ENCODE measurements around the gene DNMT3A. TPM values are rescaled to one million over a fixed set of nuclear protein-coding genes. Genes with fewer than 3 reads are reported as not detected.

DNMT3A gene
- total RNA-seq, 1 experiment from 2014 or later, result 12.2 TPM

DNA sequence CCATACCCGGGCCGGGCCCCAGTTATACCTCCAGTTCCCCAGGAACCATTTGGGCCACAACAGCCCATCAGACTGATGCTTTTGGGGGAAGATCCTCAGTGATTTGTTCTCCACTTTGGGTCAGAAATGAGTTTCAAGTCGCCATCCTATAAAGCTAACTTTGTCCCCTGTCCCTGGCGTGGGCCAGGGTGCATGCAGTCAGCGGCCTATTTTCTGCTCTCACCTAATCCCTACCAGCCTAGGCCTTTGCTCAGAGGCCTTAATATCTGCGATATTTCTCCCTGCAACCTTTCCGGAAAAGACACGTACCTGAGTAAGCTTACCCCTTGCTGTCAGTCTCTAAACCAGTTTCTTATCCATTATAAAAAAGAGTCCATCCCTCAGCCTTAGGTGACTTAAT lies 7.2 kb downstream of the DNMT3A start:
- Histone ChIP-seq H3F3A (ENCODE audit: low read length, unreplicated experiment) (no peaks in the 10 kb centered on the region), H3K4me3 (ENCODE audit: low read length) (no peak overlapping the region), H4K20me1 (ENCODE audit: low read length) (no peaks in the 10 kb centered on the region), H2AFZ (ENCODE audit: low read length) (no peak overlapping the region), H3K9me2 (replicated peaks; ENCODE audit: low read length) (no peaks in the 10 kb centered on the region), H3K27ac (ENCODE audit: low read length) (no peak overlapping the region), H3K36me3 (ENCODE audit: low read depth, low read length) (no peaks in the 10 kb centered on the region), H3K9me3 (ENCODE audit: low read length) (no peaks in the 10 kb centered on the region), H3K4me1 (ENCODE audit: insufficient read depth, low read length) (no peaks in the 10 kb centered on the region), H3K27me3 (ENCODE audit: low read length) (no peaks in the 10 kb centered on the region), H3K9ac (ENCODE audit: low read length) (no peak overlapping the region), H3K4me2 (ENCODE audit: low read length) (no peak overlapping the region), H3K79me2 (ENCODE audit: low read length) (no peaks in the 10 kb centered on the region)
- ChIA-PET POLR2A (ENCODE audit: unreplicated experiment) (no interaction called here), CTCF (no interaction called here)
- intact Hi-C loops (cut with micrococcal nuclease), result no loop called here
- TF ChIP-seq, protein P1, sequence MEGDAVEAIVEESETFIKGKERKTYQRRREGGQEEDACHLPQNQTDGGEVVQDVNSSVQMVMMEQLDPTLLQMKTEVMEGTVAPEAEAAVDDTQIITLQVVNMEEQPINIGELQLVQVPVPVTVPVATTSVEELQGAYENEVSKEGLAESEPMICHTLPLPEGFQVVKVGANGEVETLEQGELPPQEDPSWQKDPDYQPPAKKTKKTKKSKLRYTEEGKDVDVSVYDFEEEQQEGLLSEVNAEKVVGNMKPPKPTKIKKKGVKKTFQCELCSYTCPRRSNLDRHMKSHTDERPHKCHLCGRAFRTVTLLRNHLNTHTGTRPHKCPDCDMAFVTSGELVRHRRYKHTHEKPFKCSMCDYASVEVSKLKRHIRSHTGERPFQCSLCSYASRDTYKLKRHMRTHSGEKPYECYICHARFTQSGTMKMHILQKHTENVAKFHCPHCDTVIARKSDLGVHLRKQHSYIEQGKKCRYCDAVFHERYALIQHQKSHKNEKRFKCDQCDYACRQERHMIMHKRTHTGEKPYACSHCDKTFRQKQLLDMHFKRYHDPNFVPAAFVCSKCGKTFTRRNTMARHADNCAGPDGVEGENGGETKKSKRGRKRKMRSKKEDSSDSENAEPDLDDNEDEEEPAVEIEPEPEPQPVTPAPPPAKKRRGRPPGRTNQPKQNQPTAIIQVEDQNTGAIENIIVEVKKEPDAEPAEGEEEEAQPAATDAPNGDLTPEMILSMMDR (conservative IDR thresholded peaks at IDR 0.05; ENCODE audit: low read depth, low read length), result no peak
- TF ChIP-seq EZH2phosphoT487 (IDR thresholded peaks at IDR 0.05; ENCODE audit: borderline replicate concordance, low read length), result no peak
- ATAC-seq, result no peak
- no TSS peak for BruUV-seq (replicated peaks)
- DNase-seq, result no peak

DNA sequence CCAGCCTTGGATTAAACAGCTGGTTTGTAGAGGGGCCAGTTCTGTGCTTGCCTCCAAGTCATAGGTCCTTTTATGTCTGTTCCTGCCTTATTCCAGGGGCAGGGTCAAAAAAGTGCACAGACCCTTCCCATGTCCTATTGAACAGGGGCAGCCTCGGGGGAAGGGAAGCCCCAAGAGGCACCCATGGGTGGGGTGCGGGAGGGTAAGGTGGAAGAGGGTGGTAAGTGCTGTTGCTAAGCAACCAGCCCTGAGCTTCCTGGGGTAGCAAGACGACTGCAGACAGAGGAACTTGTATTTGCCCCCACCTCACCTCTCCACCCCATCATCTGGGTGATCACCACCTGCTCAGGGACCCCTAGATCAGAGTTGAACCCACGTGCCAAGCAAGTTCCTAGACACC lies 7.7 kb downstream of the DNMT3A start:
- Histone ChIP-seq H3K27ac (ENCODE audit: low read length) (no peak overlapping the region), H3K79me2 (ENCODE audit: low read length) (no peaks in the 10 kb centered on the region), H3K4me1 (ENCODE audit: insufficient read depth, low read length) (no peaks in the 10 kb centered on the region), H3K4me3 (ENCODE audit: low read length) (no peak overlapping the region), H3K9me2 (replicated peaks; ENCODE audit: low read length) (no peaks in the 10 kb centered on the region), H3K9me3 (ENCODE audit: low read length) (no peaks in the 10 kb centered on the region), H3K36me3 (ENCODE audit: low read depth, low read length) (no peaks in the 10 kb centered on the region), H3F3A (ENCODE audit: low read length, unreplicated experiment) (no peaks in the 10 kb centered on the region), H3K4me2 (ENCODE audit: low read length) (no peak overlapping the region), H3K9ac (ENCODE audit: low read length) (no peak overlapping the region), H2AFZ (ENCODE audit: low read length) (no peak overlapping the region), H3K27me3 (ENCODE audit: low read length) (no peaks in the 10 kb centered on the region), H4K20me1 (ENCODE audit: low read length) (no peaks in the 10 kb centered on the region)
- TF ChIP-seq, protein P1 (conservative IDR thresholded peaks at IDR 0.05; ENCODE audit: low read depth, low read length), result no peak
- TF ChIP-seq EZH2 (IDR thresholded peaks at IDR 0.05; ENCODE audit: low read length, unreplicated experiment), result no peak
- no peak for TF ChIP-seq EZH2phosphoT487 (IDR thresholded peaks at IDR 0.05; ENCODE audit: borderline replicate concordance, low read length)
- DNase-seq (no peak), ATAC-seq (no peak)
- POLR2A ChIA-PET (ENCODE audit: unreplicated experiment), result no interaction called here
- CTCF ChIA-PET, result no interaction called here
- no TSS peak for BruUV-seq (replicated peaks)
- intact Hi-C loops (cut with micrococcal nuclease), result no loop called here

DNA sequence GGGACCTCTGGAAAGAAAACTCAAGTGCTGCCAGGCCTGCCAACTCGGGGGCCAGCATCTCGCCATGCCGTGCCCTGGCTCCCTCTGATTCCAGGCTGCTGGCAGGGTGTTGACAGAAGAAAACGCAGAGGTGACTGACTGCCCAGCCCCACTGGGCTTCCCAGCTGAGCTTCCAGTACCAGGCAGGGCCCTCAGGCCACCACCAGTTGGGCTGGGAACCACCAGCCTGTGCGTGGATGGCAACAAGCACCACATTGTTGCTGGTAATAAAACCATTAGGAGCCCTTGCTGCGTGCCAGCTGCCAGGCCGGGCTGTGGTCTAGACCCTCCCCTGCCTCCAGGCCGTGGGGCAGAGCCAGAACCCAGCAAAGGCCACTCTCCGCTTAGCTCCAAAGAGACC lies 9.2 kb downstream of the DNMT3A start:
- H3K4me3 ChIP-seq (ENCODE audit: low read length), result no peak overlapping the region
- no peak overlapping the region for H3K9ac ChIP-seq (ENCODE audit: low read length)
- H4K20me1 ChIP-seq (ENCODE audit: low read length), result no peaks in the 10 kb centered on the region
- H3F3A ChIP-seq (ENCODE audit: low read length, unreplicated experiment), result no peaks in the 10 kb centered on the region
- intact Hi-C loops (cut with micrococcal nuclease), result no loop called here
- H3K36me3 ChIP-seq (ENCODE audit: low read depth, low read length), result no peaks in the 10 kb centered on the region
- no peaks in the 10 kb centered on the region for H3K9me3 ChIP-seq (ENCODE audit: low read length)
- H3K4me2 ChIP-seq (ENCODE audit: low read length), result no peak overlapping the region
- DNase-seq (no peak), ATAC-seq (no peak)
- BruUV-seq (replicated peaks), result no TSS peak
- POLR2A ChIA-PET (ENCODE audit: unreplicated experiment), result no interaction called here
- no peak overlapping the region for H2AFZ ChIP-seq (ENCODE audit: low read length)
- TF ChIP-seq EZH2 (IDR thresholded peaks at IDR 0.05; ENCODE audit: low read length, unreplicated experiment), result no peak
- TF ChIP-seq EZH2phosphoT487 (IDR thresholded peaks at IDR 0.05; ENCODE audit: borderline replicate concordance, low read length), result no peak
- TF ChIP-seq, protein P1 (conservative IDR thresholded peaks at IDR 0.05; ENCODE audit: low read depth, low read length), result no peak
- no peak overlapping the region for H3K27ac ChIP-seq (ENCODE audit: low read length)
- H3K9me2 ChIP-seq (replicated peaks; ENCODE audit: low read length), result no peaks in the 10 kb centered on the region
- no peaks in the 10 kb centered on the region for H3K4me1 ChIP-seq (ENCODE audit: insufficient read depth, low read length)
- H3K27me3 ChIP-seq (ENCODE audit: low read length), result no peaks in the 10 kb centered on the region
- CTCF ChIA-PET, result no interaction called here
- no peaks in the 10 kb centered on the region for H3K79me2 ChIP-seq (ENCODE audit: low read length)

Measured in PC-3 (cell line).